ENCODE data around the gene LRMDA. TPM values are rescaled to one million over a fixed set of nuclear protein-coding genes. Genes with fewer than 3 reads are reported as not detected.

Gene LRMDA
- polyA plus RNA-seq, 1 donor (not counting 4 experiments of a cell fraction or from before 2014, with no cell fraction given): not detected

- no peak for TF ChIP-seq CTCF (optimal IDR thresholded peaks at IDR 0.05 in 1 of 3, IDR thresholded peaks at IDR 0.05 in 1 of 3, conservative IDR thresholded peaks at IDR 0.05 in 1 of 3; ENCODE audit: extremely low read depth in 1 of 3, insufficient read depth in 2 of 3, low read length in 3 of 3)
- TF ChIP-seq EZH2 (IDR thresholded peaks at IDR 0.05; ENCODE audit: low read length): no peak
- dilution Hi-C loops (cut with MboI; ENCODE audit: extremely low pct_ligation_motif_present, low sequenced_read_pairs): no loop called here
Observed at GRCh38 chr10:75845176-75845947, 413.9 kb downstream of the LRMDA start.

GRCh38 chr10:75847477-75847876, 416.1 kb downstream of the LRMDA start:
- dilution Hi-C loops (cut with MboI; ENCODE audit: extremely low pct_ligation_motif_present, low sequenced_read_pairs): no loop called here
- no peak for FAIRE-seq
- H3K27me3 ChIP-seq (ENCODE audit: control insufficient read depth, extremely low read depth, insufficient read depth, low read length): no peaks in the 10 kb centered on the region
- no peak overlapping the region for H3K27ac ChIP-seq (ENCODE audit: control insufficient read depth, insufficient read depth, low read length)
- H3K4me3 ChIP-seq (ENCODE audit: control insufficient read depth in 2 of 3, extremely low read depth in 1 of 3, insufficient read depth in 2 of 3, low read depth in 1 of 3, low read length in 3 of 3): no peak overlapping the region
- no peaks in the 10 kb centered on the region for H3K4me1 ChIP-seq (ENCODE audit: control insufficient read depth, extremely low read depth, insufficient read depth, low read length)
- no peaks in the 10 kb centered on the region for H3K79me2 ChIP-seq (ENCODE audit: control insufficient read depth, insufficient read depth, low read length)
- no peak for DNase-seq (ENCODE audit: low read depth, low spot score)
- no peaks in the 10 kb centered on the region for H3K36me3 ChIP-seq (ENCODE audit: control insufficient read depth in 2 of 2, extremely low read depth in 1 of 2, insufficient read depth in 2 of 2, low read length in 2 of 2)
- H3K9me3 ChIP-seq (ENCODE audit: control insufficient read depth, low read depth, low read length): no peaks in the 10 kb centered on the region
- H3K9me1 ChIP-seq (ENCODE audit: control insufficient read depth, extremely low read depth, insufficient read depth, low read length): no peaks in the 10 kb centered on the region
- H3K9ac ChIP-seq (ENCODE audit: control insufficient read depth, extremely low read depth, insufficient read depth, low read length): no peak overlapping the region
- TF ChIP-seq EZH2 (IDR thresholded peaks at IDR 0.05; ENCODE audit: low read length) (no peak), CTCF (optimal IDR thresholded peaks at IDR 0.05 in 1 of 3, IDR thresholded peaks at IDR 0.05 in 1 of 3, conservative IDR thresholded peaks at IDR 0.05 in 1 of 3; ENCODE audit: extremely low read depth in 1 of 3, insufficient read depth in 2 of 3, low read length in 3 of 3) (no peak)
- no peak overlapping the region for H3K4me2 ChIP-seq (ENCODE audit: control insufficient read depth, extremely low read depth, insufficient read depth, low read depth, low read length)
- H2AFZ ChIP-seq (ENCODE audit: control insufficient read depth, low read length): no peak overlapping the region
- no peaks in the 10 kb centered on the region for H4K20me1 ChIP-seq (ENCODE audit: control insufficient read depth, extremely low read depth, insufficient read depth, low read length)

More at GRCh38 chr10:75845176-75845947, 413.9 kb downstream of the LRMDA start:
- H3K9me1 ChIP-seq (ENCODE audit: control insufficient read depth, extremely low read depth, insufficient read depth, low read length): no peaks in the 10 kb centered on the region
- H3K27ac ChIP-seq (ENCODE audit: control insufficient read depth, insufficient read depth, low read length): no peak overlapping the region
- FAIRE-seq (no peak), DNase-seq (ENCODE audit: low read depth, low spot score) (no peak)
- no peaks in the 10 kb centered on the region for H3K9me3 ChIP-seq (ENCODE audit: control insufficient read depth, low read depth, low read length)
- H3K27me3 ChIP-seq (ENCODE audit: control insufficient read depth, extremely low read depth, insufficient read depth, low read length): no peaks in the 10 kb centered on the region
- no peak overlapping the region for H3K9ac ChIP-seq (ENCODE audit: control insufficient read depth, extremely low read depth, insufficient read depth, low read length)
- no peaks in the 10 kb centered on the region for H3K36me3 ChIP-seq (ENCODE audit: control insufficient read depth in 2 of 2, extremely low read depth in 1 of 2, insufficient read depth in 2 of 2, low read length in 2 of 2)
- no peak overlapping the region for H3K4me3 ChIP-seq (ENCODE audit: control insufficient read depth in 2 of 3, extremely low read depth in 1 of 3, insufficient read depth in 2 of 3, low read depth in 1 of 3, low read length in 3 of 3)
- H3K79me2 ChIP-seq (ENCODE audit: control insufficient read depth, insufficient read depth, low read length): no peaks in the 10 kb centered on the region
- no peaks in the 10 kb centered on the region for H3K4me1 ChIP-seq (ENCODE audit: control insufficient read depth, extremely low read depth, insufficient read depth, low read length)
- H3K4me2 ChIP-seq (ENCODE audit: control insufficient read depth, extremely low read depth, insufficient read depth, low read depth, low read length): no peak overlapping the region
- no peaks in the 10 kb centered on the region for H4K20me1 ChIP-seq (ENCODE audit: control insufficient read depth, extremely low read depth, insufficient read depth, low read length)
- no peak overlapping the region for H2AFZ ChIP-seq (ENCODE audit: control insufficient read depth, low read length)

Data from keratinocyte (primary cell).